GM23338 (cell line): ENCODE data around the gene RIC8B.

Source experiments
- EZH2 ChIP-seq: fragments of 200-600 bp; sonication (generic); IDR thresholded peaks from one replicate; pipeline ENCODE4 v1.8.0; 2017; ENCODE audit warnings: antibody characterized with exemption, mild to moderate bottlenecking, low read depth; ENCODE audit not compliant: unreplicated experiment
- EZH2phosphoT487 ChIP-seq: fragments of 200-600 bp; sonication (generic); IDR thresholded peaks from one replicate; pipeline ENCODE4 v1.8.1; 2018; ENCODE audit warnings: antibody characterized with exemption; ENCODE audit not compliant: unreplicated experiment
- NANOG ChIP-seq: IDR thresholded peaks from 2 replicates; pipeline ENCODE4 v1.6.1; 2016; ENCODE audit warnings: antibody characterized with exemption, borderline replicate concordance
- POLR2AphosphoS5 ChIP-seq: IDR thresholded peaks from 2 replicates; pipeline ENCODE4 v1.6.1; 2016; ENCODE audit warnings: antibody characterized with exemption, low read depth
- STAT1 ChIP-seq: IDR thresholded peaks from one replicate; pipeline ENCODE4 v1.6.1; 2016; ENCODE audit warnings: antibody characterized with exemption; ENCODE audit not compliant: unreplicated experiment
- TF ChIP-seq, protein P1 (sequence below), 2 experiments: fragments of 200-600 bp in 1 of 2; sonication (generic) in 1 of 2; conservative IDR thresholded peaks; 2 replicates each; pipeline versions ENCODE4 v1.5.1 to v1.6.1; 2016 to 2017; ENCODE audit warnings: antibody characterized with exemption in 2 of 2, low read depth in 2 of 2, mild to moderate bottlenecking in 2 of 2, moderate library complexity in 1 of 2

DNA sequence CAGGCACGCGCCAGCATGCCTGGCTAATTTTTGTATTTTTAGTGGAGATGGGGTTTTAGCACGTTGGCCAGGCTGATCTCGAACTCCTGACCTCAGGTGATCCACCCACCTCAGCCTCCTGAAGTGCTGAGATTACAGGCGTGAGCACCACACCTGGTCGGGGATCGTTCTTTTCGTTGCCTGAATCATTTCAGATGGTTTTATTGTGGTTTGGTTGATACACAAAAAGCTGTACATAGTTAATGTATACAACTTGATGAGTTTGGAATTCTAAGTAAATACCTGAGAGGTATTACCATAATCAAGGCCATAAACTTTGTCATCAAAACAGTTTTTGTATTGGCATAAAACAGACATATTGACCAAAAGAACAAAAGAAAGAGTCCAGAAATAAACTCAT is 63.3 kb downstream of the RIC8B start:
- no peak for TF ChIP-seq EZH2
- no peak for TF ChIP-seq POLR2AphosphoS5
- TF ChIP-seq, protein P1, sequence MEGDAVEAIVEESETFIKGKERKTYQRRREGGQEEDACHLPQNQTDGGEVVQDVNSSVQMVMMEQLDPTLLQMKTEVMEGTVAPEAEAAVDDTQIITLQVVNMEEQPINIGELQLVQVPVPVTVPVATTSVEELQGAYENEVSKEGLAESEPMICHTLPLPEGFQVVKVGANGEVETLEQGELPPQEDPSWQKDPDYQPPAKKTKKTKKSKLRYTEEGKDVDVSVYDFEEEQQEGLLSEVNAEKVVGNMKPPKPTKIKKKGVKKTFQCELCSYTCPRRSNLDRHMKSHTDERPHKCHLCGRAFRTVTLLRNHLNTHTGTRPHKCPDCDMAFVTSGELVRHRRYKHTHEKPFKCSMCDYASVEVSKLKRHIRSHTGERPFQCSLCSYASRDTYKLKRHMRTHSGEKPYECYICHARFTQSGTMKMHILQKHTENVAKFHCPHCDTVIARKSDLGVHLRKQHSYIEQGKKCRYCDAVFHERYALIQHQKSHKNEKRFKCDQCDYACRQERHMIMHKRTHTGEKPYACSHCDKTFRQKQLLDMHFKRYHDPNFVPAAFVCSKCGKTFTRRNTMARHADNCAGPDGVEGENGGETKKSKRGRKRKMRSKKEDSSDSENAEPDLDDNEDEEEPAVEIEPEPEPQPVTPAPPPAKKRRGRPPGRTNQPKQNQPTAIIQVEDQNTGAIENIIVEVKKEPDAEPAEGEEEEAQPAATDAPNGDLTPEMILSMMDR (conservative IDR thresholded peaks at IDR 0.05; ENCODE audit: low read depth in 2 of 2): no peak
- TF ChIP-seq EZH2phosphoT487: no peak
- no peak for TF ChIP-seq NANOG
- no peak for TF ChIP-seq STAT1
